DMS79 treated with DMSO at 0.1 percent for 48 hours (cell line): Measurements from ENCODE around the gene GALNT2.

Experiments used
- DNase-seq: peaks from one replicate; lab custom pipeline; 2025; lab: John Stamatoyannopoulos, UW

Gene GALNT2

GRCh38 chr1:230301322-230301721, 234.3 kb downstream of the GALNT2 start:
- DNase-seq, result no peak

GRCh38 chr1:230301822-230302221, 234.8 kb downstream of the GALNT2 start:
- DNase-seq, result no peak

GRCh38 chr1:230303069-230303468, 236.0 kb downstream of the GALNT2 start:
- DNase-seq, result no peak

GRCh38 chr1:230303822-230304221, 236.8 kb downstream of the GALNT2 start:
- no peak for DNase-seq

- DNase-seq, result no peak
These were observed 239.1 kb downstream of the GALNT2 start for GRCh38 chr1:230306169-230306568.

- DNase-seq, result peak; percentile 8
These were observed 240.2 kb downstream of the GALNT2 start for GRCh38 chr1:230307213-230307612.

GRCh38 chr1:230308039-230308438, 241.0 kb downstream of the GALNT2 start:
- peak; percentile 11 for DNase-seq

GRCh38 chr1:230308821-230309220, 241.8 kb downstream of the GALNT2 start:
- no peak for DNase-seq

GRCh38 chr1:230309646-230310177, 242.7 kb downstream of the GALNT2 start:
- DNase-seq, result no peak

- peak; percentile 70 for DNase-seq
These were observed 243.5 kb downstream of the GALNT2 start for GRCh38 chr1:230310381-230311163.

GRCh38 chr1:230312676-230313075, 245.6 kb downstream of the GALNT2 start:
- no peak for DNase-seq

- no peak for DNase-seq
These were observed 246.6 kb downstream of the GALNT2 start for GRCh38 chr1:230313453-230314141.

GRCh38 chr1:230314142-230314470, 247.1 kb downstream of the GALNT2 start:
- no peak for DNase-seq

- DNase-seq, result no peak
These were observed 248.1 kb downstream of the GALNT2 start for GRCh38 chr1:230315099-230315498.

GRCh38 chr1:230316864-230317745, 250.1 kb downstream of the GALNT2 start:
- DNase-seq, result no peak

- DNase-seq, result no peak
These were observed 251.1 kb downstream of the GALNT2 start for GRCh38 chr1:230317823-230318819.

- DNase-seq, result no peak
These were observed 252.1 kb downstream of the GALNT2 start for GRCh38 chr1:230319014-230319747.

GRCh38 chr1:230320804-230321203, 253.8 kb downstream of the GALNT2 start:
- DNase-seq, result no peak

- DNase-seq, result no peak
These were observed 254.3 kb downstream of the GALNT2 start for GRCh38 chr1:230321341-230321740.

- DNase-seq, result no peak
These were observed 254.8 kb downstream of the GALNT2 start for GRCh38 chr1:230321741-230322420.
